K562 (cell line): ENCODE results near the gene NEUROD4. TPM values are rescaled to one million over a fixed set of nuclear protein-coding genes. Genes with fewer than 3 reads are reported as not detected.
A peak's percentile ranks its signal among the peaks of the same experiment; 100 is the strongest.

Experiments used
- ATAC-seq: fragments of 200-7000 bp; cut with Tn5 transposase; 3 replicates; pipeline ENCODE4 v1.9.1; 2020; ENCODE audit warnings: moderate library complexity
- BruUV-seq: library from RNA; stranded (reverse); fragments of 400-500 nt; replicated peaks from 2 replicates; lab custom pipeline; 2021; lab: Mats Ljungman, UMichigan
- CTCF ChIA-PET: fragments of 300-600 bp; formaldehyde crosslinking; extraction: SDS; loops from one replicate; lab custom pipeline; 2021; ENCODE audit warnings: low intra/inter-chr PET ratio; lab: Yijun Ruan, JAX
- POLR2A ChIA-PET: fragments of 300-600, 350-650 bp; sonication (Branson Sonifier 250); formaldehyde crosslinking; extraction: SDS; loops from one replicate; lab custom pipeline; 2021; ENCODE audit warnings: antibody characterized with exemption, inconsistent platforms; lab: Yijun Ruan, JAX
- DNase-seq, 4 experiments: peaks; one replicate each; pipeline versions ENCODE4 v3.0.0 to v3.0.0-alpha.2; 2011 to 2018; ENCODE audit warnings: low spot score in 3 of 4, mixed read lengths in 3 of 4; ENCODE audit errors: extremely low read depth in 1 of 4
- FAIRE-seq: peaks from 2 replicates; lab custom pipeline; 2011; peaks lifted over from hg19 to GRCh38; lab: Jason Lieb, UNC
- H2AFZ ChIP-seq: 2 replicates; pipeline ENCODE4 v1.6.0; 2011; ENCODE audit warnings: low read depth, low read length, control low read depth, inconsistent platforms
- H3K27ac ChIP-seq: fragments of 200-600 bp; 3 replicates; pipeline ENCODE4 v1.8.0; 2011; ENCODE audit warnings: low read depth, mild to moderate bottlenecking, control low read depth, inconsistent platforms, low read length, moderate library complexity, mixed read lengths; ENCODE audit errors: extremely low read depth
- H3K27me3 ChIP-seq, 2 experiments: fragments of 300-600 bp in 1 of 2; 2 replicates in 1 of 2; 3 replicates in 1 of 2; pipeline versions ENCODE4 v1.6.0 to v1.8.0; 2011; ENCODE audit warnings: inconsistent platforms in 2 of 2, low read length in 2 of 2, mild to moderate bottlenecking in 1 of 2, mixed read lengths in 1 of 2, moderate library complexity in 1 of 2; ENCODE audit not compliant: control insufficient read depth in 2 of 2, insufficient read depth in 2 of 2
- H3K36me3 ChIP-seq: fragments of 300-600 bp; 3 replicates; pipeline ENCODE4 v1.8.0; 2011; ENCODE audit warnings: mild to moderate bottlenecking, low read length, inconsistent platforms; ENCODE audit not compliant: control insufficient read depth, insufficient read depth
- H3K4me1 ChIP-seq, 2 experiments: fragments of 200-600 bp in 1 of 2; replicated peaks in 1 of 2; 2 replicates in 1 of 2; 3 replicates in 1 of 2; pipeline versions ENCODE4 v1.5.1 to v1.8.0; 2011; ENCODE audit warnings: inconsistent platforms in 2 of 2, low read length in 2 of 2, mild to moderate bottlenecking in 1 of 2, mixed read lengths in 1 of 2, moderate library complexity in 1 of 2; ENCODE audit not compliant: control insufficient read depth in 2 of 2, insufficient read depth in 2 of 2
- H3K4me2 ChIP-seq: 2 replicates; pipeline ENCODE4 v1.6.1; 2011; ENCODE audit warnings: low read length, control low read depth, inconsistent platforms, mixed read lengths; ENCODE audit not compliant: insufficient read depth
- H3K4me3 ChIP-seq: fragments of 200-600 bp; sonication (generic), shearing (Covaris generic); 2 replicates; pipeline ENCODE4 v1.5.1; 2016; ENCODE audit warnings: control low read depth, inconsistent platforms
- H3K79me2 ChIP-seq: fragments of 200-600 bp; 3 replicates; pipeline ENCODE4 v1.8.0; 2011; ENCODE audit warnings: low read length, inconsistent platforms; ENCODE audit not compliant: control insufficient read depth, insufficient read depth
- H3K9ac ChIP-seq, 2 experiments: 2 replicates each; pipeline versions ENCODE4 v1.6.0 to v1.6.1; 2011; ENCODE audit warnings: low read depth in 2 of 2, low read length in 2 of 2, control low read depth in 1 of 2, inconsistent platforms in 1 of 2, mild to moderate bottlenecking in 1 of 2, mixed read lengths in 1 of 2; ENCODE audit not compliant: insufficient read depth in 1 of 2
- H3K9me1 ChIP-seq: one replicate; pipeline ENCODE4 v1.6.0; 2011; ENCODE audit warnings: inconsistent platforms, mild to moderate bottlenecking, low read length, moderate library complexity; ENCODE audit not compliant: control insufficient read depth, insufficient read depth
- H3K9me3 ChIP-seq: replicated peaks from 2 replicates; pipeline ENCODE4 v1.5.1; 2011; ENCODE audit warnings: low read depth, low read length, inconsistent platforms; ENCODE audit not compliant: control insufficient read depth, insufficient read depth
- H4K20me1 ChIP-seq: replicated peaks from 2 replicates; pipeline ENCODE4 v1.6.1; 2011; ENCODE audit warnings: low read length, inconsistent platforms, mixed read lengths; ENCODE audit not compliant: control insufficient read depth, insufficient read depth
- ADNP ChIP-seq: fragments of 200-800 bp; sonication (Bioruptor generic); IDR thresholded peaks from 2 replicates; pipeline ENCODE4 v1.6.1; 2016; ENCODE audit warnings: missing genetic modification characterization, missing compliant biosample characterization
- BDP1 ChIP-seq: IDR thresholded peaks from 3 replicates; pipeline ENCODE4 v1.6.1; 2011; ENCODE audit not compliant: insufficient read length, insufficient read depth
- CAMTA2 ChIP-seq: fragments of 250-450 bp; sonication (Bioruptor Pico); conservative IDR thresholded peaks from 2 replicates; pipeline ENCODE4 v1.5.1; 2022
- GATAD2A ChIP-seq: fragments of 450-650 bp; IDR thresholded peaks from 2 replicates; pipeline ENCODE4 v1.6.1; 2017
- PTTG1 ChIP-seq: fragments of 450-650 bp; IDR thresholded peaks from 2 replicates; pipeline ENCODE4 v1.6.1; 2016; ENCODE audit warnings: low read depth, mild to moderate bottlenecking, missing genetic modification characterization, missing compliant biosample characterization
- RREB1 ChIP-seq: fragments of 250-450 bp; sonication (Bioruptor Pico); IDR thresholded peaks from 2 replicates; pipeline ENCODE4 v1.4.0; 2020
- TSHZ1 ChIP-seq: fragments of 250-450 bp; sonication (Bioruptor Pico); IDR thresholded peaks from 2 replicates; pipeline ENCODE4 v1.4.0; 2020; ENCODE audit warnings: mild to moderate bottlenecking, moderate library complexity
- ZNF197 ChIP-seq: fragments of 200-800 bp; sonication (Bioruptor generic); IDR thresholded peaks from 2 replicates; pipeline ENCODE4 v1.6.1; 2016; ENCODE audit warnings: low read depth, missing genetic modification characterization, missing compliant biosample characterization
- WGBS: fragments of 100-300 bp; shearing (Covaris generic); methylation state at CpG from one replicate; pipeline ENCODE4 v1.1.6; 2016; ENCODE audit warnings: low coverage, mixed read lengths; ENCODE audit not compliant: insufficient coverage; ENCODE audit errors: missing lambda C conversion rate; 5-methylcytosine and 5-hydroxymethylcytosine counted together
- in situ Hi-C: fragments of 300-500 bp; cut with MboI; formaldehyde crosslinking; loops from 4 replicates; pipeline ENCODE4 v1.15.0; 2018; ENCODE audit warnings: inconsistent platforms, mixed read lengths
- intact Hi-C: fragments of 100-400 bp; cut with micrococcal nuclease; formaldehyde crosslinking; loops from 2 replicates; pipeline ENCODE4 v1.14.2; 2022
- polyA plus RNA-seq, 8 experiments: library from polyadenylated mRNA; depleted of rRNA in 4 of 8; stranded (reverse) in 5 of 8; unstranded in 3 of 8; fragments of >200 nt; fragmentation: Nextera tagmentation in 2 of 8; fragmentation: Illumina TruSeq in 1 of 8; extraction: Ambion mirVana in 2 of 8; extraction: Trizol in 1 of 8; gene quantifications; 2 replicates each; pipeline versions ENCODE4 v1.2.1 to v1.2.3, GENCODE V29; 2011 to 2014; ENCODE audit warnings: inconsistent platforms in 1 of 8, missing spikeins in 1 of 8
- total RNA-seq, 7 experiments: library from RNA; depleted of rRNA in 6 of 7; stranded (reverse); fragments of >200 nt in 6 of 7; fragmentation: Illumina TruSeq in 2 of 7; extraction: Trizol in 2 of 7; gene quantifications; 2 replicates each; pipeline versions ENCODE4 v1.2.1 to v1.2.3, GENCODE V29; 2011 to 2021; ENCODE audit warnings: low replicate concordance in 1 of 7
- TF ChIP-seq, protein P1 (sequence below): sonication (generic); formaldehyde crosslinking; IDR thresholded peaks from 2 replicates; pipeline ENCODE4 v1.8.0; 2023; ENCODE audit warnings: mild to moderate bottlenecking, missing genetic modification reagents

Gene NEUROD4
- total and polyA plus RNA-seq, 9 of the 15 experiments (the other 6 are each of a cell fraction or from before 2014, with no cell fraction given) = not detected

- no peak for TF ChIP-seq BDP1
These were observed 38.0 kb upstream of the NEUROD4 start (continued) for GRCh38 chr12:54981796-54982195.

GRCh38 chr12:54983536-54984101 lies 36.2 kb upstream of the NEUROD4 start:
- TF ChIP-seq ADNP (tag) = no peak
- no peak for TF ChIP-seq PTTG1 (tag)
- no peak for TF ChIP-seq GATAD2A
- no peak for TF ChIP-seq ZNF197 (CRISPR knock-in tag)
- peak; percentile 90 for TF ChIP-seq RREB1 (CRISPR knock-in tag)
- no peak for TF ChIP-seq TSHZ1 (CRISPR knock-in tag)
- TF ChIP-seq, protein P1, sequence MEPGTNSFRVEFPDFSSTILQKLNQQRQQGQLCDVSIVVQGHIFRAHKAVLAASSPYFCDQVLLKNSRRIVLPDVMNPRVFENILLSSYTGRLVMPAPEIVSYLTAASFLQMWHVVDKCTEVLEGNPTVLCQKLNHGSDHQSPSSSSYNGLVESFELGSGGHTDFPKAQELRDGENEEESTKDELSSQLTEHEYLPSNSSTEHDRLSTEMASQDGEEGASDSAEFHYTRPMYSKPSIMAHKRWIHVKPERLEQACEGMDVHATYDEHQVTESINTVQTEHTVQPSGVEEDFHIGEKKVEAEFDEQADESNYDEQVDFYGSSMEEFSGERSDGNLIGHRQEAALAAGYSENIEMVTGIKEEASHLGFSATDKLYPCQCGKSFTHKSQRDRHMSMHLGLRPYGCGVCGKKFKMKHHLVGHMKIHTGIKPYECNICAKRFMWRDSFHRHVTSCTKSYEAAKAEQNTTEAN = no peak
- no peak for TF ChIP-seq CAMTA2 (CRISPR knock-in tag)
- POLR2A ChIA-PET = interaction anchor here (0.5 to 1.2 kb wide), 3 partner anchors 13 to 16 kb away, joined by 3 to 4 read pairs (median 4); no protein-coding TSS in a partner anchor
- ATAC-seq = no peak

More at GRCh38 chr12:54983536-54984101, 36.2 kb upstream of the NEUROD4 start:
- no peak overlapping the region for H3K4me3 ChIP-seq
- FAIRE-seq = no peak
- no peaks in the 10 kb centered on the region for H3K36me3 ChIP-seq
- CTCF ChIA-PET = interaction anchor here (0.6 kb wide), 1 partner anchor 505 kb away, joined by 3 read pairs; no protein-coding TSS in a partner anchor
- intact Hi-C loops = no loop called here
- in situ Hi-C loops = no loop called here
- peaks cover 11 to 54% of the 10 kb centered on the region in 2 experiments for H3K4me1 ChIP-seq
- H3K9me3 ChIP-seq = no peaks in the 10 kb centered on the region
- H2AFZ ChIP-seq = no peak overlapping the region; the same call in 1 of the 2 replicates
- BruUV-seq = no TSS peak
- no peaks in the 10 kb centered on the region for H3K27me3 ChIP-seq
- no peaks in the 10 kb centered on the region for H3K9me1 ChIP-seq
- H3K79me2 ChIP-seq = no peaks in the 10 kb centered on the region
- 56% methylated on average over 2 of the region's 2 CpGs for WGBS
- H3K9ac ChIP-seq = no peak overlapping the region
- no peak for DNase-seq
- H3K27ac ChIP-seq = no peak overlapping the region
- no peaks in the 10 kb centered on the region for H4K20me1 ChIP-seq
- H3K4me2 ChIP-seq = no peak overlapping the region; the same call in 1 of the 2 replicates
